A204.1 (cell line): ENCODE measurements around the gene ALDH16A1.
"Not testable (repeated sequence)": the region's sequence is repeated elsewhere in the genome, so short reads cannot be mapped to it uniquely, and the experiment has no call there.

Experiments used
- FAIRE-seq: peaks from 2 replicates; lab custom pipeline; 2012; peaks lifted over from hg19 to GRCh38; lab: Jason Lieb, UNC

Gene ALDH16A1

DNA sequence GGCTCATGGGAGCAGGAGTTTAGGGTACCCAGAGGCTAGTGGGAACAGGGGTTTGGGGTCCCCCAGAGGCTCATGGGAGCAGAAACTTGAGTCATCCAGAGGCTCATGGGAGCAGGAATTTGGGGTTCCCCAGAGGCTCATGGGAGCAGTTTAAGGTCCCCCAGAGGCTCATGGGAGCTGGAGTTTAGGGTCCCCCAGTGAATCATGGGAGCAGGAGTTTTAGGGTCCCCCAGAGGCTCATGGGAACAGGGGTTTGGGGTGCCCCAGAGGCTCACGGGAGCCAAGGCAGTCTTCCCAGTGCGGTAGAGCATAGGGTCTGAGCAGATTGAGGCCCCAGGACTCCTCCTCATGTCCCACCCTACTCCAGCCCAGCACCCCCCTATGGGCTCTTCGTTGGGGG, 12.3 kb downstream of the ALDH16A1 start:
- FAIRE-seq: no peak

DNA sequence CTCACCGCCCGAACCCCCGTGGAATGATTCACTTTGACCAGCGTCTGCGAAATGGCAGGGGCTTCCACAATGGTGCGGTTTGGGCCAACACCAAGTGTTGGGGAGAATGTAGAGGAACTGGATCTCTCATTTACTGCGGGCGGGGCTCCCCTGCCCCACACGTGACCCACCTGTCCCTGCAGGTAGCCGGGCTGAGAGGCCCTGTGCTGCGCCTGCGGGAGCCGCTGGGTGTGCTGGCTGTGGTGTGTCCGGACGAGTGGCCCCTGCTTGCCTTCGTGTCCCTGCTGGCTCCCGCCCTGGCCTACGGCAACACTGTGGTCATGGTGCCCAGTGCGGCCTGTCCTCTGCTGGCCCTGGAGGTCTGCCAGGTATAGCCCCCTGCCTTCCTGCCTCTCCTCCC, 15.2 kb downstream of the ALDH16A1 start:
- FAIRE-seq: no peak

DNA sequence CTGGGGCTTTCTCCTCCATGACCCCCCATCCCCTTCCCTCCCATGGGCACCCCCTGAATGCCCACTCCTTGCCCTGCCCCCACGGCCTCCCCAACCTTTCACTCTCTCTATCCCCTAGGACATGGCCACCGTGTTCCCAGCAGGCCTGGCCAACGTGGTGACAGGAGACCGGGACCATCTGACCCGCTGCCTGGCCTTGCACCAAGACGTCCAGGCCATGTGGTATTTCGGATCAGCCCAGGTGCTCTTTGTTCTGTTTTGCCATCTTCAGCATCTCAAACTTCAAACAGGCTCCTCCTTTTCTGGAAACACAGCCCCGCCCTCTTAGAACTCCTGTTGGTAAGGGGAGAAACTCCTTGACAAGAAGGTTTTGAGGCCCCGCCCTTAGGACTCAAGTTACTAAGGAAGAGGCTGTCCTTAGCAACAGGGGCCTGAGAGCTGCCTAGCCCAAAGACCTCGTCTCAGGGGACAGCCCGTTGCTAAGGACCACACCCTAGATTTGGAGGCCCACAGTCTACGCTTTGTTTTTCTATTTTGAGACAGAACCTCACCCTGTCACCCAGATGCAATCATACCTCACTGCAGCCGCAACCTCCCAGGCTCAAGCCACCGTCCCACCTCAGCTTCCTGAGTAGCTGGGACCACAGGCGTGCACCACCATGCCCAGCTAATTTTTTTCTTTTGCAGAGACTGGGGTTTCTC, 15.9 kb downstream of the ALDH16A1 start:
- no peak for FAIRE-seq

DNA sequence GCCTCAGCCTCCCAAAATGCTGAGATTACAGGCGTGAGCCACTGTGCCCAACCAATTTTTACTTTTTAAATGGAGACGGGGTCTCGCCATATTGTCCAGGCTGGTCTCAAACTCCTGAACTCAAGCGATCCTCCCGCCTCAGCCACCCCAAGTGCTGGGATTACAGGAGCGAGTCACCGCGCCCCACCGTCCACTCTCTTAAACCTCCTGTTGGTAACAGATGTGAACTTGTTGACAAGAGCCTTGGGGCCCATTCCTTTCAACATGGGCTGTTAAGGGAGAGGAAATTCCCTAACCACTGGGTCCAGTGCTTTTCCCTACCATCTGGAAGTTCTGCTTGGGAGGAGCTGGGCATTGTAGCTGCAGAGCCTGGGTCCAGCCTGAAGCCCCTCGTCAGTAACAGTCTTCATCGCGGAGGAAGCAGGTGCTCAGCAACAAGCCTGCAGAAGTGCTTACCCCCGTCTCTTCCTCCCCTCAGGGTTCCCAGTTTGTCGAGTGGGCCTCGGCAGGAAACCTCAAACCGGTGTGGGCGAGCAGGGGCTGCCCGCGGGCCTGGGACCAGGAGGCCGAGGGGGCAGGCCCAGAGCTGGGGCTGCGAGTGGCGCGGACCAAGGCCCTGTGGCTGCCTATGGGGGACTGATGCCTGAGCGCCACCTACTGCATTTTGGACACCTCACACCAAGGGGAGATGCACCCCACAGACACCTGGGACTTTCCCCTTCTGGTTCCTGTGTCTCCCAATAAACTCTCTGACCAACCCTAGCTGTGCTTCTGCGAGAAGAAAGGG, 17.0 kb downstream of the ALDH16A1 start:
- no peak for FAIRE-seq

DNA sequence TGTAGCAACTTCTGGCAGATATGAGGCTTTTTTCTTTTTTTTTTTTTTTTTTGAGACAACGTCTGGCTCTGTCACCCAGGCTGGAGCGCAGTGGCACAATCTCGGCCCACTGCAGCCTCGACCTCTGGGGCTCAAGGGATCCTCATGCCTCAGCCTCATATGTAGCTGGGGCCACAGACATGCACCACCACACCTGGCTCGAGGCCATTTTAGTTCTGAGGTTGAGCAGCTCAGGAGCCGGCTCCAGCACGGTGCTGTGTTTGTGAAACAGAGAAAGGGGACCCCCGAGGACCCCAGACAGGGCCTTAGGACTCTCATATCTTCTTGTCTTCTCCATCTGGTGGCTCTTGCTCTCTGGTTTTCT, 17.6 kb downstream of the ALDH16A1 start:
- no peak for FAIRE-seq

DNA sequence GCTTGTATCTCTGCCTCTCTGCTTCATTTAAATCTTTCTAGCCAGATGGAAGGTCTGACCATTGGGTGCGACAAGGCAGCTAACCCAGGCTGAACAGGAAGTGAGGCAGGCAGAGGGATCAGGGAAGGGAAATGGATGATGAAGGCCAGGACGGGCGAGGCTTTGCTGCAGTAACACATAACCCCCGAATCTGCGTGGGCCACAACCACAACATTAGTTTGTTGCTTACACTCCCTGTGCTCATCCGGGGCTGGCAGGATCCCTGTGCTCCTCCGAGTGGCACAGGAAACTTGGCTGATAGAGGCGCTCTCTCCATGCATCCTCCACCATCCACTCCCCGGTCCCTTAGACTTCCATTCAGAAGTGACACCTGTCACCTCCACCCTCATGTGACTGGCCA, 19.9 kb downstream of the ALDH16A1 start:
- FAIRE-seq: no peak

DNA sequence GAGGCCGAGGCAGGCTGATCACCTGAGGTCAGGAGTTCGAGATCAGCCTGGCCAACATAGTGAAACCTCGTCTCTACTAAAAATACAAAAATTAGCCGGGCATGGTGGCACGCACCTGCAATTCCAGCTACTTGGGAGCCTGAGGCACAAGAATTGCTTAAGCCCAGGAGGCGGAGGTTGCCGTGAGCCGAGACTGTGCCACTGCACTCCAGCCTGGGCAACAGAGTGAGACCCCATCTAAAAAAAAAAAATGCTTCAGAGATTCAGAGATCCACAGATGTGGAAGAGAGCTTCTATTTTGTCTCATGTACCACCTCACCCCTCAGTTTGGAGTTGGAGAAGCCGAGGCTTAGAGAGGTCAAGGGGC, 20.5 kb downstream of the ALDH16A1 start:
- FAIRE-seq: not testable (repeated sequence)

DNA sequence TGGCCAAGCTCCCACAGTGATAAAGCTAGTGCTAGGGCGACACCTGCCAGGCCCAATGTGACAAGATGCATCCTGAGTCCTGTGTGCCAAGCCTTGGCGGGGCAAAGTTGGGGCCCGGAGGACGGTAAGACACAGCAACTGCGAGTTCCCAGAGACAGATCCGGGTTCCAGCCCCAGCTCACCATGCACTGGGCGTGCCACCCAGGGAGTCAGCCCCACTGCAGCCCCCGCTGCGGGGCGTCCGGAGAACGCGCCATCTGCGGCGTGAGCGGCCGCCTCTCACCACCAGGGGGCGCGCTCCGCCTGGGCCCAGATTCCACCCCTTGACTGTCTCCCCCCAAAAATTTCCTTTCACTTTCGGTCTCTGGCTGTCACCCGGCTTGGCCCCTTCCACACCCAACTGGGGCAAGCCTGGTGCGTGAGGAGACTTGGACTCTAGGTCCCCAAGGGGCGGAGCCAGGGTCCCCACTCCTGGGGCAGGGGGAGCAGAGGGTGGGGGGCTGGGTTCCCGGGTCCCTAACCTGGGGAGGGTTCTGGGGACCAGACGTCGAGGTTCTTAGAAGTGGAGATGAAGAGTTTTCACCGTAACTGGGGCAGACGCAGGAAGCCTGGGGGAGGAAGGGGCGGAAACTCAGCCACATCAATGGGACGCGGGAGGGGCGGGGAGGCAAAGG, 21.0 kb downstream of the ALDH16A1 start, which contains the start of gene FLT3LG:
TSS of gene FLT3LG (plus strand) at position 348 of the 674 bp plus-strand sequence. CDS start 425 bp downstream, outside the sequence.
- no peak for FAIRE-seq

DNA sequence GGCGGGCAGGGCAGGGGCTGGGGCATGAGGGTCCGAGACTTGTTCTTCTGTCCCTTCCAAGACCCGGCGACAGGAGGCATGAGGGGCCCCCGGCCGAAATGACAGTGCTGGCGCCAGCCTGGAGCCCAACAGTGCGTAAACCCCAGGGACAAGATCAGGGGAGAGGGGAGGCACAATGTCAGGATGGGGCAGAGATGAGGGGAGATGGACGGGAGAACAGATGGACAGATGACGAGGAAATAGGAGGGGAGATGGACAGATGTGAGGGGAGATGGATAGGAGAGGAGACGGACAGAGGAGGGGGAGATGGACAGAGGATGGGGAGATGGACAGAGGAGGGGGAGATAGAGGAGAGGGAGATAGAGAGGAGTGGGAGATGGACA, 21.5 kb downstream of the ALDH16A1 start:
- FAIRE-seq: no peak

DNA sequence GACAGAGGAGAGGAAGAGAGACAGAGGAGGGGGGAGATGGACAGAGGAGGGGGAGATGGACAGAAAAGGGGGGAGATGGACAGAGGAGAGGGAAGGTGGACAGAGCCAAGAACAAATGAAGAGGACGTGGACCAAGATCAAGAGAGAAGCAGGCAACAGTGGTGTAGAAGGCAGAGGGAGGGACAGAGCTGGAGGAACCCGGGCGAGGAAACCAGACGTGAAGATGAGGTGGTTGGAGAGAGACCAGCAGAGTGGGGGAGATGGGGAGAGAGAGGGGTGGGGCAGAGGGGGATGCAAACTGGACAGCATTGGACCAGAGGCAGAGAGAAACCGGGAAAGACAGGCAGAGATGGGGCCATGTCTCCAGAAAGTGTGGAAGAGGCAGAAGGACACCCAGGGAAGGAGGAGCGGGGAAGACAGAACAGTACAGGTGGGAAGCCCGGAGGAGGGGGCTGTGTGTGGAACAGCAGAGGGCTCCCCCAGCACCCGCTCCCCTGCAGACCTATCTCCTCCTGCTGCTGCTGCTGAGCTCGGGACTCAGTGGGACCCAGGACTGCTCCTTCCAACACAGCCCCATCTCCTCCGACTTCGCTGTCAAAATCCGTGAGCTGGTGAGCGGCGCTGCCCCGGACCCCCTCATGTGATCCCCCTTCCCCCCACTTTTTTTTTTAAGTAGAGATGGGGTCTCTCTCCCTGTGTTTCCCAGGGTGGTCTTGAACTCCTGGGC, 22.3 kb downstream of the ALDH16A1 start:
- no peak for FAIRE-seq

DNA sequence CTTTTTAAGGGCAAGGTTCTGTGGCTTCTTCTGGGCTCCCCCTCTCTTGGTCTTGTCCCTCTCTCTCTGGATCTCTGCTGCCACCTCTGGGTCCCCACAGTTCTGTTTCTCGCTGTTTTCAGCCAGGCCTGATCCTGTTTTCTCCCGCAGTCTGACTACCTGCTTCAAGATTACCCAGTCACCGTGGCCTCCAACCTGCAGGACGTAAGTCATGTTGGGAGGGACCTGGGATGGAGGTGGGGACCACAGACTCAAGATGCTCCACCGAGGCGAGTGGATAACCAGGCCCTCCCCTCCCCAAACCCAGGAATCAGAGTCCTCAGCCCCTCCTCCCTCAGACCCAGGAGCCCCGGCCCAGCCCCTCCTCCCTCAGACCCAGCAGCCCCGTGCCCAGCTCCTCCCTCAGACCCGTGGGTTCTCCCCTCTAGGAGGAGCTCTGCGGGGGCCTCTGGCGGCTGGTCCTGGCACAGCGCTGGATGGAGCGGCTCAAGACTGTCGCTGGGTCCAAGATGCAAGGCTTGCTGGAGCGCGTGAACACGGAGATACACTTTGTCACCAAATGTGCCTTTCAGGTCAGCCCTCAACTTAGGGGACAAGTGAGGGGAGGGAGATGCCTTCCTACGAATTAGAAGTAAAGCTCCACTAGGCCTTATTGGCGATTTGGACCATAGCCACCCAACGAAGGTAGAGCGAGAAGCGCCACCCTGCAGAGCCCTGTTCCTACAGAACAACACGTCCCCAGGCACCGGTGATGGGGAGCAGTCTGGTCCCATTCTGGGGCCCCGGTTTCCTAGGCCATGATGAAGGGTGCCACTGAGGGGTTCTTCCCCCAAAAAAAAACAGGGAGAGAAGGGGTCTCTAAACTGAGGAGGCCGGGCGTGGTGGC, 23.2 kb downstream of the ALDH16A1 start:
- FAIRE-seq: no peak

DNA sequence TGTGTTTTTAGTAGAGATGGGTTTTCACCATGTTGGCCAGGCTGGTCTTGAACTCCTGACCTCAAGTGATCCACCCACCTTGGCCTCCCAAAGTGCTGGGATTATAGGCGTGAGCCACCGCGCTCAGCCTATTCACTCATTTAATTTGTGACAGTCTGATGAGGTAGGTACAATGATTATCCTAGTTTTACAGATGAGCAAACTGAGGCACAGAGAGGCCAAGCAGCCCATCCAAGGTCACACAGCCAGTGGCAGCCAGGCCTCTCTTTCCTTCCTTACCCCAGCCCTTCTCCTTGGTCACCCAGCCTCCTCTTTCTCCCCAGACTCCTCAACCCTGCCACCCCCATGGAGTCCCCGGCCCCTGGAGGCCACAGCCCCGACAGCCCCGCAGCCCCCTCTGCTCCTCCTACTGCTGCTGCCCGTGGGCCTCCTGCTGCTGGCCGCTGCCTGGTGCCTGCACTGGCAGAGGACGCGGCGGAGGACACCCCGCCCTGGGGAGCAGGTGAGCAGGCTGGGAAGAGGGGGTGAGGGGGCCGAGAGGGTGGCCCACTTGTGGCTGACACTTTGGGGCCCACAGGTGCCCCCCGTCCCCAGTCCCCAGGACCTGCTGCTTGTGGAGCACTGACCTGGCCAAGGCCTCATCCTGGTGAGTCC, 27.1 kb downstream of the ALDH16A1 start:
- FAIRE-seq: no peak

DNA sequence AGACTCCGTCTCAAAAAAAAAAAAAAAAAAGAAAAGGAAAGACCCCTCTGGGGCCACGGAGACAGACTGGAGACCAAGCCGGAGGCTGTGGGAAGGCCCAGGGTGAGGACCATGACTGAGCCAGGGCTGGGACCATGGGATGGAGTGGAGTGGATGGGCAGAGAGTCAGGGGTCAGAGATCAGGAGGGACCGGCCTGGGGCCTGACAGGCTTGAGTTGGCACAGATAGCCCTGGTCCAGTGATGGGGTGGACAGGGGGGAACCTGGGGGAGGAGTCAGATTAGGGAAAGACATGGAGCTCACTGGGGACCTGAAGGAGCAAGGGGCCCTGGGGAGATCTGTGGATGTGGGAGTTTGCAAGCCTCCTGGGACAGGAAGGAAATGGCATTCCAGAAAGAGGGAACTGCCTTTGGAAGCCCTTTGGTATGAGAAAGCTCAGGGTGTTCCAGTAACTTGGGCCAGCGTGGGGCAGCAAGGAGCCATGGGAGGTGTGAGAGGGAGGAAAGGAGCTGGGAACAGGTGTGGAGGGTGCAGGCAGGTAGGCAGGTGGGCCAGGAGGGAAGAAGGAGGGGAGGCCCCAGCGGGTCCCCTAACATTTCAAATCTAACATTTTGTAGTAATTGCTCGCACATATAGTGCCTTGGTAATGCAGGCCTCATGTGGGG, 28.1 kb downstream of the ALDH16A1 start:
- no peak for FAIRE-seq

DNA sequence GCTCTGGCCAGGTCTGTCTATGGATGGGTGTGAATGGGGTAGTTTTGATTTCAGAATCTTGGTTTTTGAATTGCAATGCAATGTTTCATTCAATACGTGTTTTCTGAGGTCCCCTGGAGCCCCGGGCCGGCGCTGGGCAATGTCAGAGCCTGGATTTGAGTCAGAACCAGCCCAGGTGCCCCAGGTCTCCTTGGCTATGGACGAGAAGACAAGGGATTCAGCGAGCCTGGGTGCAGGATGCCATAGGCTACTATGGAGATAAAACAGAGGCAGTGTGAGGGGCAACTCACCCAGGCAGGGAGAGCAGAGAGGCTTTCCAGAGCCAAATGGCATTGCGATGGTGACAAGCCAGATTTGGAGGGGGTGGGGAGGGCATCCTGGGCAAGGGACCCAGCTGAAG, 33.2 kb downstream of the ALDH16A1 start:
- FAIRE-seq: no peak

DNA sequence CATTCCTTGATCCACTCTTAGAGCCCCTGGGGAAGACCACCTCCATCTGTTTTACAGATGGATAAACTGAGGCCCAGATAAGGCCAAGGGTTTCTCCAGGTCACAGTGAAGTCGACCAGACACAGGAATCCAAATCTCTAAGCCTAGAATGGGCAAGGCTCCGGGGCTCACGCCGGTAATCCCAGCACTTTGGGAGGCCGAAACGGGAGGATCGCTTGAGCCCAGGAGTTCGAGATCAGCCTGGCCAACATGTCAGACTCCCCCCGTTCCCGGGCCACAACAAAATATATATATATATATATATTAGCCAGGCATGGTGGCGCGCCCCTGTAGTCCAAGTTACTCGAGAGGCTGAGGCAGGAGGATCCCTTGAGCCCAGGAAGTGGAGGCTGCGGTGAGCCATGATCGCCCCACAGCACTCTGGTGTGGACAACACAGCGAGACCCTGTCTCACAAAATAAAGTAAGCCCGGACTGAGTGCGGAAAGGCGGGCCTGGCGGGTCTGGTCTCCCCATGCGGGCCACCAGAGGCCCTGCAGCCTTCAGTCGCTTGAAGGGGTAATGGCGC, 33.8 kb downstream of the ALDH16A1 start:
- no peak for FAIRE-seq

DNA sequence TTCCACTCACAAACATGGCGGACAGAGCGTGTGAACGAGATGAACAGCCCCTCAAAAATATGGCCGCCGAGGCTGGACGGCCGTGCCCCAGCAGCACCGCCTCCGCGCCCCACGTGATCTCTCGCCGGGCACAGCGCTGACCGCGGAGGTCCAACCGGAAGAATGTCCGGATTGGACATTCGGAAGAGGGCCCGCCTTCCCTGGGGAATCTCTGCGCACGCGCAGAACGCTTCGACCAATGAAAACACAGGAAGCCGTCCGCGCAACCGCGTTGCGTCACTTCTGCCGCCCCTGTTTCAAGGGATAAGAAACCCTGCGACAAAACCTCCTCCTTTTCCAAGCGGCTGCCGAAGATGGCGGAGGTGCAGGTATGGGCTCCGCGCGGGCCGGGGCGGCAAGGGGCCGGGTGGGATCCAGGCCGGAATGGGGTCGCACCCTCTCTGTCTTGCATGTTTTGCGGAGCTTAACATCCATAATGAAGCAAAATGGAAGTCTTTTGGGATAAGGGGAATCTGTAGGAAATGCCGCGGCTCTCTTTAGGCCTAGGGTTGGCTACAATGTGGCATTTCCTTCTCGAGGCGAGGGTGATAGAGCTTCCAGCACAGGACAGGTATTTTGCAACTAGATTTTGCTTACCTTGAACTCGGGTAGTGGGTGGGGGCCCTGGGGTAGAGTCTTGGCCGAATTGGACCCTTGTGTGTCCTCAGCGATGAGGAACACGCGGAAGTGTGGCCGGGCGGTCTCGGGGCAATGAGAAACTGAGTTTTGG, 34.4 kb downstream of the ALDH16A1 start, which contains the start of gene RPL13A:
TSS of gene RPL13A (plus strand) at position 332 of the 769 bp plus-strand sequence. CDS start at position 354, 22 bp downstream.
- FAIRE-seq: peak; percentile 93

DNA sequence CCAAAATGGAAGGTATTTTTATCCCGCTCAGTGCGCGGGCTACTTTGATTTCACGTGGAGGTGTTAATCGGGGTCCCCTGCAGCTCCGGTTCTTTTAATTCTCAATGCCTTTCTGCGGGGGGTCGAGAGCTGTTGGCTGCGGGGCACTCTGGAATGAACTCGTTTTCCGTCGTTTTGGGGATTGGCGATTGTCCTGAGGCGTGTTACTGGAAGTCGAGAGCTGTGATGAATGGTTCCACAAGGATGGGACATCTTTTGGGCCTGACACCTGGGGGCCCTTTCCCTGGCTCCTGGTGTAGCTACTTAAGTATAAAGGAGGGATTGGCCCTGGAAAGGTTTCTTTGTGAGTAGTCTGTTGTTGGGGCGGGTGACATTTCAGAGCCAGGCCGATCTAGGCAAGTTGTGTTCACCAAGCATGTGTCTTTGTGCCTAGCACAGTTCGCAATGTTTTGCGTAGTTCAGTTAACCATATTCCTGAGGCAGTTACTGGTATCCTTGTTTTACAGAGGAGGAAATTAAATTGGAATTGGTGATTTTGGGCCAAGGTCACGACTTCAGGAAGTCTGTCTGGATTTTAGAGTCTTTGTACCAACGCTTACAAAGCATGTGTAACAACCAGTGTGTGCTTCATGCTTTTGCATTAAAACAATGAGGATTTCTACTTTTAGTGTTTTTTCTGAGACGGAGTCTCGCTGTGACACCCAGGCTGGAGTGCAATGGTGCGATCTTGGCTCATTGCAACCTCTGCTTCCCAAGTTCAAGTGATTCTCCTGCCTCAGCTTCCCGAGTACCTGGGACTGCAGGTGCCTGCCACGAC, 35.2 kb downstream of the ALDH16A1 start:
- no peak for FAIRE-seq

DNA sequence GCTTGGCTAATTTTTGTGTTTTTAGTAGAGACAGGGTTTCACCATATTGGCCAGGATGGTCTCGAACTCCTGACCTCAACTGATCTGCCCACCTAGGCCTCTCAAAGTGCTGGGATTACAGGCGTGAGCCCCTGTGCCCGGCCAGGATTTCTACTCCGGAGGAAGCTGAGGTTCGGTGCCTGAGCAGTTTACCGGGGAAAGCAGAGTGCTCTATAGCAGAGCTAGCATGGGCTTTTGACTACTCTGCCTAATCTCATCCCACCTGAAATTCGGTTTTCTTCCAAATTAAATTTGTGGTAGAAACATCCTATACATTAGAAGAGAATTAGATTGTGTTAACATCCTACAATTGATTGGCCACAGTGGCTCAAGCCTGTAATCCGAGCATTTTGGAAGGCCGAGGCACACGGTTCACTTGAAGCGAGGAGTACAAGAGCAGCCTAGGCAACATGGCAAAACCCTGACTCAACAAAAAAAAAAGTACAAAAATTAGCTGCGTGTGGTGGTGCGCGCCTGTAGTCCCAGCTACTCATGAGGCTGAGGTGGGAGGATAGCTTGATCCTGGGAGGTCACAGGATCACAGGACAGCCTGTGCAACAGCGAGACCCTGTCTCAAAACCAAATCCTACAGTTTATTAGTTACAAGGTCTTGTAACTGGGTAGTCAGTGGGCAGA, 36.0 kb downstream of the ALDH16A1 start:
- FAIRE-seq: no peak
